WTC11 (cell line): Measurements from ENCODE around the gene SPOCD1.

Source experiments
- CTCF ChIP-seq: fragments of 200-600 bp; IDR thresholded peaks from 2 replicates; pipeline ENCODE4 v1.8.0; 2022; ENCODE audit warnings: antibody characterized with exemption
- ESRRA ChIP-seq: sonication (generic); formaldehyde crosslinking; IDR thresholded peaks from 2 replicates; pipeline ENCODE4 v1.8.1; 2022; ENCODE audit warnings: mild to moderate bottlenecking, missing genetic modification reagents, borderline replicate concordance
- JUN ChIP-seq: sonication (generic); formaldehyde crosslinking; IDR thresholded peaks from 2 replicates; pipeline ENCODE4 v1.8.0; 2023; ENCODE audit warnings: mild to moderate bottlenecking, missing genetic modification reagents

GRCh38 chr1:31828341-31828740 is 12.5 kb upstream of the SPOCD1 start:
- TF ChIP-seq CTCF = no peak
- no peak for TF ChIP-seq JUN (CRISPR knock-in tag)
- TF ChIP-seq ESRRA (CRISPR knock-in tag) = no peak
